HTERT RPE-1 (cell line): ENCODE results near the gene PRR33.

Experiments
- in situ Hi-C: fragments of 300-500 bp; cut with MboI; formaldehyde crosslinking; loops from 4 replicates; pipeline ENCODE4 v1.14.3; 2020; ENCODE audit warnings: low sequenced_read_pairs

Gene PRR33

DNA sequence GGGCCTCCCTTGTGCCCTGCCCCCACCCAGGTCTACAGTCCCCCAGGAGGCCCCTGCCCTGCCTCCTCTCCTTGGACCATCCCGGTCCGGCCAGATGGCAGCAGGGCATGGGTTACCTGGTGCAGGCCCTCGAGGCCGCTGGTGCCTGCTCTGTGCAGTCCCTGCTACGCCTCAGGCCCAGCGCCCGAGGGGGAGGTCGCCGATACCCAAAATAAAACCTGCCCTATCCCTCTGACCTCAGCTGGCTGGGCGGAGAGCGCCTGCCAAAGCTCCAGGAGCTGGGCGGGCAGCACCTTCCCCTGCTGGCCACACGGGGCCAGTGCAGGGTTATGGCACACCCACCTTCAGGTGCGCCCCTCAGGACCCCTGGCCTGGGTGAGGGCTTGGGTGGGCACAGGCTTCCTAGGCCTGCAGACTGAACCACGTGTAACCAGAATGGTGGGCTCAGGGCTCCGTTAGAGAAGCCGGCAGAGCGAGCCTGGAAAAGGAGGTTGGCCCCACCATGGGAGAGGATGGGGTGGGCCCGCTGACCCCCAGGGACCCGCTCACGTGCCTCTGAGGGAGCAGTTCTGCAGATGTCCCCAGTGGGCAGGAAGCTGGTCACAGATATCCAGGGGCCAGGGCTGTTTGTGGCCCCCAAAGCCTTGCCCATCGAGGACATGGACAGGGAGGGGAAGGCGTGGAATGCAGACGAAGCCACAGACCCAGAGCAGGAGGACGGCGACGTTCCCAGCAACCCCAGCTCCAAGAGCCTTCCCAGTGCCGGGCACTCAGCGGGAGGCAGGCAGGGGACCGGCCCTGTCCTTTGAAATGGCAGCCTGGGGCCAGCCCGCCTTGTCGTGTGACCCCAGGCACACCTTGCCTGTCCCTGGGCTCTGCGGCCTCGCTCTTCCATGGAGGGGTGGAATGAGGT is 26.1 kb upstream of the PRR33 start:
- in situ Hi-C loops = no loop called here

- in situ Hi-C loops = no loop called here
These were observed 25.4 kb upstream of the PRR33 start for GRCh38 chr11:1916986-1917522.

DNA sequence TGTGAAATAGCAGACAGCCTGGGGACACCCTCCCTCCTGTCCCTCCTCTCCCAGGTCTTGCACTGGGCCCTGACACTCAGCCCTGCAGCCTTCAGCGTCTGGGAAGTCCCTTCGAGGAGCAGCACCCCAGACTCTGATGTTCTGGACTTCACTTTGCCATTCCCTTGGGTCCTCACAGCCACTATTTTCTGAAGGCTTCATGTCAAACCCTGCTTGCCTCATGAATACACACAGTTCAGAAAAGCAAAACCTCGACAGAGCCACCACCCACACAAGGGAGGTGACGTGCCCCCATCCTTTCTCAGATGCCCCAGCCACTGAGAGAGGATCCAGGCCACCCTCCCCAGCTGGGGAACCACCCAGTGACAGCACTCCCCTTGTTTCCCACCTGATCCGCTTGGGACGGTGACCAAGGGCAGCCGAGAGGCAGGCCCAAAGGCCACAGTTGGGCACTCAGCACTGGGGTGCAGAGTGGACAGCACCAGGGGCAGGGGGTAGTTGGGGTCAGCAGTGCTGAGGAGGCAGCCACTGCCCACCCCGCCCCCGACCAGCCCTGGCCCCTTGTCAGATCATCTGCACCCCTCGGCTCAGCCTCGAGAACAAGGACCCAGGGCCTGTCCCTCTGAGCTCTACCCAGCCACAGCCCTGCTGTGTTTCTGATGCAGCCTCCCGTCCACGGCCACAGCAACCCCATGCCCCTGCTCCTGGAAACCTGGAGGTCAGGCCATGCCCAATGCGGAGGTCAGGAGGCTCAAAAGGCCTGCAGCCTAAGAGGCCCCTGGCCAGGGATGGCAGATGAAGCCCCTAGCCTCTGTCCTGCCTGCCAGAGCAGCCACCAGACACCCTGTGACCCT is 24.7 kb upstream of the PRR33 start:
- in situ Hi-C loops = no loop called here

- in situ Hi-C loops = no loop called here
These were observed 24.1 kb upstream of the PRR33 start for GRCh38 chr11:1915795-1916131.

DNA sequence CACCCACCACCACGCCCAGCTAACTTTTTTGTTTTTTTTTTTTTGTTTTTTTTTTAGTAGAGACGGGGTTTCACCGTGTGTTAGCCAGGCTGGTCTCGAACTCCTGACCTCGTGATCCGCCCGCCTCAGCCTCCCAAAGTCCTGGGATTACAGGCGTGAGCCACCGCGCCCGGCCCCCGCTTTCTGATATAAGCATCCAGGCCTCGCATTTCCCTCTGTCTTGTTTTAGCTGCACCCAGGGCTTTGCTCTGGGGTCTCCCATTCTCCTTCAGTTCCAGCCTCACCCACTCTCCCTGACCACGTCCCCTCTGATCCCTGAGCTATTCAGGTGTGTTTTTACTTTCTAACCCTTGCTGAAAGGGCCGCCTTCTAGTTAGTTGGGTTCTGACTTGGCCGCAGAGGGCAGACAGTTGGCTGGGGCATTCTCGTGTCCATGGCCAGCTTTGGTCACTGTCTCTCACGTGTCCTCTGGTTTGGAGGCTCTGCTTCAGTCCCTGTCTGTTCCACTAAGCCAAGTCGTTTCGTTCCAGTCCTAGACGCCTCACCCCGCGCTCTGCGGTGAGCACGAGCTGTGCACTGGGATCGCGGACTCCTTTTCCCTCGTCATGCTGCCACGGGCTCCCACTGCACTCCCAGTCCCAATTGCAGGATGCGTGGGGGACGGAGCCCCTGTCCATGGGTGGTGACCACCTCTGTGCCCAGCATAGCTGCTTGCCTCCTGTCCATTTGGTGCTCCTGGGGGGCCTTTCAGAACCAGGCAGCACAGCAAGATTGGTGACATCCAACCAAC is 21.8 kb upstream of the PRR33 start:
- in situ Hi-C loops = no loop called here

DNA sequence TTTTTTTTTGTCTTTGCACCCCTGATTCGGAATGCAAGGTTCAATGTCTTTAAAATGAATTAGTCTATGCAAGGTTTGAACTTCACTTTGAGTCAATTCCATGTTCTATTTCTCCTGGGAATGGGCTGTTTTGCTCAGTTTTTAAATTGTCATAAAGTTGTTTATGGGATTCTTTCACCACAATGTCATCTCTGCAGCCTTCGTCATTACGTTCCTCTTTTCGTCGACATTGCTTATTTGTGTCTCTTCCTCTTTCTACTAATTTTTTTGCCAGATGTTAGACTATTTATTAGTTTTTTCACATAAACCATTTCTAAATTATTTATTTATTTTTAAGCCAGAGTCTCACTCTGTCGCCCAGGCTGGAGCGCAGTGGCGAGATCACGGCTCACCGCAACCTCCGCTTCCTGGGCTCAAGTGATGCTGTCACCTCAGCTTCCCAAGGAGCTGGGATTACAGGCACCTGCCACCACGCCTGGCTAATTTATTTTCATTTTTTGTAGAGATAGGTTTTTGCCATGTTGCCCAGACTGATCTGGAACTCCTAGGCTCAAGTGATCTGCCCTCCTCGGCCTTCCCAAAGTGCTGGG is 20.7 kb upstream of the PRR33 start:
- in situ Hi-C loops = no loop called here

DNA sequence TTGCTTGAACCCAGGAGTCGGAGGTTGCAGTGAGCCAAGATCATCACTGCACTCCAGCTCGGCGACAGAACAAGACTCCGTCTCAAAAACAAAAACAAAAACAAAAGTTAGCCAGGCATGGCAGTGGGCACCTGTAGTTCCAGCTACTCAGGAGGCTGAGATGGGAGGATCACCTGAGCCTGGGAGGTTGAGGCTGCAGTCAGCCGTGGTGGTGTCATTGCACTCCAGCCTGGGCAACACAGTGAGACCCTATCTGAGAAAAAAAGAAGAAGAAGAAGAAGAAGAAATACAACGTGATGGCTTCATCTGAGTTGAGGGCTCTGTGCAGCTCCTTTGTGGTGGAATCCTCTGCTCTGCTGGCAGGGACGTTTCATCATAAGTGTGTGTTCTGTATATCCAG is 17.8 kb upstream of the PRR33 start:
- in situ Hi-C loops = no loop called here

GRCh38 chr11:1908618-1909017 is 16.9 kb upstream of the PRR33 start:
- in situ Hi-C loops = no loop called here

GRCh38 chr11:1906611-1907423 is 15.1 kb upstream of the PRR33 start:
- in situ Hi-C loops = no loop called here

DNA sequence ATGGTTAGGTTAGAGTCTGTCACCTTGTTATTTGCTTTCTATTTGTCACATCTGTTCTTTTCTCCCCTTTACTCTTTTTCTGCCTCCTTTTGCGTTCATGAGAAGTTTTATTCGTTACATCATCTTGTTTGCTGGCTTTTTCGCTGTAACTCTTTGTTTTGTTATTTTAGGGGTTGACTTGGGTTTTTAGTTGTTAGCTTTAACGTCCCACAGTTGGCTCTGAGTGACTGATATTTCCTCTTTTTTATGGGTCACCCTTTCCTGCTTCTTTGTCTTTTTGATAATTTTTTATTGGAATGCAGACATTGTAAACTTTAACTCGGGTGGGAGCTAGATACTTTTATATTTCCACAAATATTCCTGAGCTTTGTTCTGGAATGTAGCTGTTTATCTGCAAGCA is 14.5 kb upstream of the PRR33 start:
- in situ Hi-C loops = no loop called here

DNA sequence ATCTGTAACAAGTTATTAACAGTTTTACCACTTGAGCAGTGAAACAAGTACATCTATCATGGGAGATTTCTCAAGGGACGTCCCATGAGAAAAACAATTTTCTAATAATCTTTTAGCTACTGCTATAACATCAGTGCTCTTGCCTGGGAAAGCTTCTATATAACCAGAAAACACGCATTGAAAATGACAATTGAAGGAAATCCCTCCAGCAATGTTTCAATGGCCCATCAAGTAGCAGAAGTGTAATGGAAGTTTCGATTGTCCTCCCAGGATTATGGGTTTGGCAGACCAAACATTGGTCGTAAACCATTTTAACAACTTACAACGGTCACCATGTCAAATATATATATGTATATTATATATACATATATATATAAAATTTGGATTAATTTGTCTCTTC is 8.0 kb upstream of the PRR33 start:
- in situ Hi-C loops = no loop called here

DNA sequence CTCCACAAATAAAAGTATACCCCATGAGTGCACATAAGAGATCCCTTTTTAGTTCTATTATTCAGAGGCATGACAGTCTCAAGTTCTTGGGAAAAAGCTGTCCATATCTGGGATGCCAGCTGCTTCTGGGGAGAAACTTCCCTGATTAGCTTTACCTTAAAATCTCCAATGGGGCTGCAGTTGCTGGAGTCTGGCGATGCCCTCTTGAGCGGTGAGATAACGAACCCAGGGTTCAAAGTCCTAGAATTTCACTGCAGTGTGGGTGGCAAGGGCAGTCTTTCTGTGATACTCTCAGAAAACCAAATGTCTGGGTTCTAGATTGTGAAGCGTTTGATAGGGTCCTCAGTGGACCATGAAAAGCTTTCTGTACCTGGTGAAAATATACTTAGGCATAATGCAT is 7.4 kb upstream of the PRR33 start:
- in situ Hi-C loops = no loop called here

DNA sequence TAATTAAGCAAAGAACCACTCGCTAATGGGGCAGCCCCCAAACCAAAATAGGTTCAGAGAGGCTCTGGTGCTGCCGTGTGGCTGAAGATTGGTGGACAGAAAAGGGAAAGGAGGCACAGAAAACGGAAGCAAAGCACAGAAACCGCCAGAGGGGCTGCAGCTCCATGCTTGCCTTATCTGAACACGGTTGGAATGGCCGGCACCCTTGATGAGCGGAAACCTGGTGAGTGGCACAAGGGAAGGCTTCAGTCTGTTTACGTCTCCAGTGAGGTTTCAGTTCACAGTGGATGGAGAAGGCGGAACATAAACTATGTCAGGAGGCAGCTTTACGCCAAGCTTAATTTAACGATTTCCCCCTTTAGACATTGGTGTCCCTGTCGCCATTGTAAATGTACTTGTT is 5.2 kb upstream of the PRR33 start:
- in situ Hi-C loops = no loop called here

DNA sequence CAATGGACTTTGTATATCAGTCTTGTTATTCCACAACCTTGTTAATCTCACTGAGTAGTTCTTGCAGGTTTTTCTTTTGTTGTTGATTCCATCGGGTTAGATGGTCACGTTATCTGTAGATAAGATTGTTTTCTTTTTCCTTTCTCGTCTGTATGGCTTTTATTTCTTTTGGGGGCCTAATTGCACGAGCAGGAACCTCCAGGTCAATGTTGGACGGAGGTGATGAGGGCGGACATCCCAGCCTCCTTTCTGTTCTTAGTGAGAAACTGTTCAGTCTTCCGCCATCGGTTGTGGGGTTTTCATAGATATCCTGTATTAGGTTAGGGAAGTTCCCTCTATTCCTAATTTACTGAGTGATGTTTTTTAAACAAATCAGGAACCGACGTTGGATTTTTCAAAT is 4.8 kb upstream of the PRR33 start:
- in situ Hi-C loops = no loop called here

- in situ Hi-C loops = no loop called here
These were observed 3.1 kb upstream of the PRR33 start for GRCh38 chr11:1894759-1895158.

GRCh38 chr11:1893581-1894359 is 2.1 kb upstream of the PRR33 start:
- in situ Hi-C loops = no loop called here

DNA sequence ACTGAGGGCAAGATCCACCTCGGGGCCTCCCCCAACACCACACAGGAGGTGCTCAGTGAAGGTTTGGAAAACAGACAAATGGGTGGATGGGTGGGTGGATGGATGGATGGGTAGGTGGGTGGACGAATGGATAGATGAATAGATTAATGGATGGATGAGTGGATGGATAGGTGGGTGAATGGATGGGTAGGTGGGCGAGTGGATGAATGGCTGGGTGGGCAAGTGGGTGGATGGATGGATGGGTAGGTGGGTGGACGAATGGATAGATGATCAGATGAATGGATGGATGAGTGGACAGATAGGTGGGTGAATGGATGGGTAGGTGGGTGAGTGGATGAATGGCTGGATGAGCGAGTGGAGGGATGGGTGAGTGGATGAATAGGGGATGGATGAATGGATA is 863 bp upstream of the PRR33 start:
- in situ Hi-C loops = no loop called here

- in situ Hi-C loops = no loop called here
These were observed 421 bp upstream of the PRR33 start for GRCh38 chr11:1892116-1892515.
